Ectodermal cell (in vitro differentiated cells): Measurements from ENCODE around the gene GBF1.

ENCODE experiments used
- H3K27ac ChIP-seq: 2 replicates; pipeline ENCODE4 v1.7.0; 2013; ENCODE audit warnings: mild to moderate bottlenecking, low read depth, low read length; ENCODE audit not compliant: insufficient read depth, poor library complexity, severe bottlenecking
- H3K27me3 ChIP-seq: 2 replicates; pipeline ENCODE4 v1.7.0; 2013; ENCODE audit warnings: mild to moderate bottlenecking, low read length; ENCODE audit not compliant: insufficient read depth, control insufficient read depth, poor library complexity, severe bottlenecking
- H3K36me3 ChIP-seq: one replicate; pipeline ENCODE4 v1.7.0; 2013; ENCODE audit warnings: low read length; ENCODE audit not compliant: control insufficient read depth, insufficient read depth
- H3K4me1 ChIP-seq: one replicate; pipeline ENCODE4 v1.7.0; 2013; ENCODE audit warnings: low read length; ENCODE audit not compliant: control insufficient read depth, insufficient read depth
- H3K4me3 ChIP-seq: 2 replicates; pipeline ENCODE4 v1.7.0; 2013; ENCODE audit warnings: low read depth, low read length, control low read depth; ENCODE audit not compliant: insufficient read depth
- H3K9me3 ChIP-seq: 2 replicates; pipeline ENCODE4 v1.7.0; 2013; ENCODE audit warnings: mild to moderate bottlenecking, low read length, moderate library complexity; ENCODE audit not compliant: control insufficient read depth
- WGBS, 2 experiments: methylation state at CpG; one replicate each; pipeline ENCODE4 v1.1.7; 2013; ENCODE audit warnings: missing lambda C conversion rate in 2 of 2; 5-methylcytosine and 5-hydroxymethylcytosine counted together

GBF1 gene

GRCh38 chr10:102283890-102284289, 38.6 kb downstream of the GBF1 start:
- Histone ChIP-seq H3K36me3 (no peaks in the 10 kb centered on the region), H3K27ac (no peak overlapping the region), H3K4me1 (peaks cover 4% of the 10 kb centered on the region), H3K4me3 (no peak overlapping the region), H3K27me3 (no peaks in the 10 kb centered on the region), H3K9me3 (no peaks in the 10 kb centered on the region)
- WGBS, 2 experiments, result 97 to 98% methylated on average over 2 of the region's 2 CpGs

- Histone ChIP-seq H3K4me1 (peaks cover 2% of the 10 kb centered on the region), H3K27ac (no peak overlapping the region), H3K9me3 (no peaks in the 10 kb centered on the region), H3K4me3 (no peak overlapping the region), H3K27me3 (no peaks in the 10 kb centered on the region), H3K36me3 (no peaks in the 10 kb centered on the region)
- 100% methylated on average over 2 of the region's 2 CpGs for WGBS, 2 experiments
Measured at GRCh38 chr10:102284531-102284930, 39.2 kb downstream of the GBF1 start.

GRCh38 chr10:102285133-102285532, 39.8 kb downstream of the GBF1 start:
- 83 to 100% methylated on average over 1 to 2 of the region's 2 CpGs for WGBS, 2 experiments

GRCh38 chr10:102286216-102286615, 40.9 kb downstream of the GBF1 start:
- Histone ChIP-seq H3K4me1 (no peaks in the 10 kb centered on the region), H3K4me3 (no peak overlapping the region), H3K27ac (no peak overlapping the region), H3K27me3 (no peaks in the 10 kb centered on the region), H3K9me3 (no peaks in the 10 kb centered on the region), H3K36me3 (no peaks in the 10 kb centered on the region)
- WGBS, 2 experiments, result 91 to 96% methylated on average over 1 to 2 of the region's 2 CpGs

More at GRCh38 chr10:102285133-102285532, 39.8 kb downstream of the GBF1 start:
- no peaks in the 10 kb centered on the region for H3K9me3 ChIP-seq
- no peaks in the 10 kb centered on the region for H3K27me3 ChIP-seq
- no peaks in the 10 kb centered on the region for H3K36me3 ChIP-seq
- no peak overlapping the region for H3K4me3 ChIP-seq
- H3K4me1 ChIP-seq, result no peaks in the 10 kb centered on the region
- no peak overlapping the region for H3K27ac ChIP-seq

GRCh38 chr10:102287538-102287937, 42.2 kb downstream of the GBF1 start:
- no peaks in the 10 kb centered on the region for H3K27me3 ChIP-seq
- H3K9me3 ChIP-seq, result no peaks in the 10 kb centered on the region
- H3K36me3 ChIP-seq, result no peaks in the 10 kb centered on the region
- no peak overlapping the region for H3K27ac ChIP-seq
- no peak overlapping the region for H3K4me3 ChIP-seq
- H3K4me1 ChIP-seq, result no peaks in the 10 kb centered on the region

- no peaks in the 10 kb centered on the region for H3K27me3 ChIP-seq
- H3K27ac ChIP-seq, result no peak overlapping the region
- no peak overlapping the region for H3K4me3 ChIP-seq
- WGBS, 2 experiments, result 94 to 98% methylated on average over 4 of the region's 4 CpGs
- H3K4me1 ChIP-seq, result no peaks in the 10 kb centered on the region
- no peaks in the 10 kb centered on the region for H3K9me3 ChIP-seq
- H3K36me3 ChIP-seq, result no peaks in the 10 kb centered on the region
Measured at GRCh38 chr10:102287991-102288390, 42.7 kb downstream of the GBF1 start.

- no peaks in the 10 kb centered on the region for H3K27me3 ChIP-seq
- no peaks in the 10 kb centered on the region for H3K4me1 ChIP-seq
- no peaks in the 10 kb centered on the region for H3K36me3 ChIP-seq
- 93% methylated on average over 2 of the region's 2 CpGs for WGBS, 2 experiments
- H3K27ac ChIP-seq, result no peak overlapping the region
- no peak overlapping the region for H3K4me3 ChIP-seq
- H3K9me3 ChIP-seq, result no peaks in the 10 kb centered on the region
Measured at GRCh38 chr10:102289356-102289755, 44.0 kb downstream of the GBF1 start.

GRCh38 chr10:102289840-102290239, 44.5 kb downstream of the GBF1 start:
- WGBS, 2 experiments, result 89 to 95% methylated on average over 3 of the region's 3 CpGs
- Histone ChIP-seq H3K4me3 (no peak overlapping the region), H3K27ac (no peak overlapping the region), H3K9me3 (no peaks in the 10 kb centered on the region), H3K4me1 (no peaks in the 10 kb centered on the region), H3K27me3 (no peaks in the 10 kb centered on the region), H3K36me3 (no peaks in the 10 kb centered on the region)

GRCh38 chr10:102291221-102291905, 46.0 kb downstream of the GBF1 start:
- no peaks in the 10 kb centered on the region for H3K27me3 ChIP-seq
- no peaks in the 10 kb centered on the region for H3K36me3 ChIP-seq
- H3K27ac ChIP-seq, result no peak overlapping the region
- H3K4me3 ChIP-seq, result no peak overlapping the region
- 86 to 90% methylated on average over 4 of the region's 4 CpGs for WGBS, 2 experiments
- H3K4me1 ChIP-seq, result no peaks in the 10 kb centered on the region
- no peaks in the 10 kb centered on the region for H3K9me3 ChIP-seq

- H3K4me1 ChIP-seq, result no peaks in the 10 kb centered on the region
- no peak overlapping the region for H3K27ac ChIP-seq
- H3K36me3 ChIP-seq, result no peaks in the 10 kb centered on the region
- H3K27me3 ChIP-seq, result no peaks in the 10 kb centered on the region
- 96 to 98% methylated on average over 1 of the region's 1 CpG for WGBS, 2 experiments
- no peak overlapping the region for H3K4me3 ChIP-seq
- no peaks in the 10 kb centered on the region for H3K9me3 ChIP-seq
Measured at GRCh38 chr10:102297101-102297500, 51.8 kb downstream of the GBF1 start.

- Histone ChIP-seq H3K4me1 (no peaks in the 10 kb centered on the region), H3K4me3 (no peak overlapping the region), H3K9me3 (no peaks in the 10 kb centered on the region), H3K27ac (no peak overlapping the region), H3K36me3 (no peaks in the 10 kb centered on the region), H3K27me3 (no peaks in the 10 kb centered on the region)
Measured at GRCh38 chr10:102298899-102299298, 53.6 kb downstream of the GBF1 start.
